Body of pancreas (tissue), 4 donors: ENCODE results near the gene NDUFA11.
"Not testable (repeated sequence)": the region's sequence is repeated elsewhere in the genome, so short reads cannot be mapped to it uniquely, and the experiment has no call there.

Source experiments
- CTCF ChIP-seq, 7 experiments: fragments of 450-650 bp in 4 of 7; fragments of 200-600 bp in 3 of 7; sonication (generic) in 3 of 7; IDR thresholded peaks; one replicate each; pipeline ENCODE4 v1.5.1; 2016 to 2019; ENCODE audit warnings: antibody characterized with exemption in 7 of 7
- POLR2A ChIP-seq, 3 donors: fragments of 450-650 bp; IDR thresholded peaks; one replicate each; pipeline ENCODE4 v1.6.1; 2016; ENCODE audit warnings: antibody characterized with exemption in 3 of 3, mild to moderate bottlenecking in 2 of 3

GRCh38 chr19:5848621-5849020, 55.0 kb downstream of the NDUFA11 start:
- not testable (repeated sequence) for TF ChIP-seq CTCF, POLR2A (IDR thresholded peaks at IDR 0.05)
